Measurements from ENCODE around the gene LELP1. TPM values are rescaled to one million over a fixed set of nuclear protein-coding genes. Genes with fewer than 3 reads are reported as not detected.
"Not testable (repeated sequence)": the region's sequence is repeated elsewhere in the genome, so short reads cannot be mapped to it uniquely, and the experiment has no call there.

LELP1 gene
- total RNA-seq, 1 donor from 2014 or later: not detected

GRCh38 chr1:153229076-153229829 lies 26.0 kb downstream of the LELP1 start:
- DNase-seq: not testable (repeated sequence)

DNA sequence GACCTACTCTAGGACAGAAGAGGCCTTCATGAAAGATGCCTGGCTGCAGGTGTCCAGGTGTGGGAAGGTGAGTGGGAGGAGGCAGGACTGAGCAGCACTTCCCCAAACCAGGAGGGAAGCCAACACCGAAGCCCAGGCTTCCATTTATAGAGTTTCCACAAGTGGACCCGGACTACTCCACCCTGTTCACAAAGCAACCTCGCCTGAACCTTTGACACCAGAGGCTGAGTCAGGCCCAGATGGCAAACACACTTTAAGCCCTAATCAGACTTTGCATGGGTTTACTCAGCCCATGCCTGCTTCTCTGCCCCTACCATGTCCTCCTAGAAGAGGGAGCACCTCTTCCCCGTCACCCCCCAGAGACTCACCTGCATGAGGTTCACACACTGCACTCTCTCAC lies 28.1 kb downstream of the LELP1 start:
- no peak for DNase-seq

DNA sequence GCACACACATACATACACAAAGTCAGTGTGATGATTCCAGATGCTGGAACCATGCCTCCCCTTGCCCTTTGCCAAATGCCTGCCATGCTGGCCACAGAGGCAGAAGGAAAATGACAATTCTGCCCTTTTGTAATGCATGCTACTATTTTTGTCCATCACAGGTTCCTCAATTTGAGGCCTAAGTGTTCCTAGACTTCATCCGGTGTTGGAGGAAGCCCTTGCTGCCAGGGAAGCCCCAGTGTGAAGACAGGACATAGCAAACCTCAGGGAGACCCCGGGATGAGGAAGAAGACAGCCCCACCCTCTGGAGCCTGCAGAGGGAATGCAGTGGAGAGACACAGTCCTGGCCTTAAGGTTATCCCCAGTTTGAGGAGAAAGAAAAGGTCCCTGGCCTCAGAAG lies 28.6 kb downstream of the LELP1 start:
- DNase-seq: no peak

DNA sequence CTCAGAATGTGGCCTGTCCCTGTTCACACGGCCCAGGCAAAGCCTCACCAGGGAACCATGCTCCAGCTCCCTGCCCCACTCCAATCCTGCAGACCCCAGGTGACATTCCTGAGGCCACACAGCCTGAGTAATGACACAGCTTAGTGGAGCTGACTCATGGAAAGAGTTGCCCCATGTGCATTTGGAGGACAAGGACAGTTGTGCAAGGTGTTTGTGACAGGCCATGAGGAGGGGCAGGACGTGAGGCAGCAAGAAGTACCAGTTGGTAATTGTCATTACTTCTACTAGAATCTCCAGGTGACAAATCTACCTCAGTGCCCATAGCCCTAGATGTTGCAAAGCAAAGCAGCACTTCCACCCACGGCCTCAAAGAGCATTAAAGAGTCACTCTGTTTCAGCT lies 29.3 kb downstream of the LELP1 start:
- no peak for DNase-seq

- no peak for DNase-seq
Measured at GRCh38 chr1:153233448-153233847, 30.2 kb downstream of the LELP1 start.

GRCh38 chr1:153238527-153238926 lies 35.3 kb downstream of the LELP1 start:
- DNase-seq: no peak

- no peak for DNase-seq
Measured at GRCh38 chr1:153242160-153242559, 38.9 kb downstream of the LELP1 start.

DNA sequence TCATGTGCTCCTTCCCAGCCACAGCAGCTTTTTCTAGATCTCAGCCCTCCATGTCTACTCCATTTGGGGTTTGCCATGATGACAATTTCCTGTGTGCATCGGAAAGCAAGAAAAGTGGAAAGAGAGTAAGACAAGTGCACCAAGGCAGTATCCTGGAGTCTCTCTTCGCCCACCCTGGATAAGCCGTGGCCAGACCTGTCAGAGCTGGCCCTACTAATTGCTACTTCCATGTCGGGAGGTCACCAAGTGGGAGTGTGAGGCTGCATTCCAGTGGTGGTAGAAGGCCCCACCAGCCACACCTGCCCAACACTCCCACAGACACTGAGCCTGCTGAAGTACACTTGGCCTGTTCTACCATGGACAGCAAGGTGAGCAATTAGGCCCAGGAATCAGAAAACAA lies 42.2 kb downstream of the LELP1 start:
- DNase-seq: no peak

- DNase-seq: no peak
Measured at GRCh38 chr1:153246018-153246417, 42.8 kb downstream of the LELP1 start.

DNA sequence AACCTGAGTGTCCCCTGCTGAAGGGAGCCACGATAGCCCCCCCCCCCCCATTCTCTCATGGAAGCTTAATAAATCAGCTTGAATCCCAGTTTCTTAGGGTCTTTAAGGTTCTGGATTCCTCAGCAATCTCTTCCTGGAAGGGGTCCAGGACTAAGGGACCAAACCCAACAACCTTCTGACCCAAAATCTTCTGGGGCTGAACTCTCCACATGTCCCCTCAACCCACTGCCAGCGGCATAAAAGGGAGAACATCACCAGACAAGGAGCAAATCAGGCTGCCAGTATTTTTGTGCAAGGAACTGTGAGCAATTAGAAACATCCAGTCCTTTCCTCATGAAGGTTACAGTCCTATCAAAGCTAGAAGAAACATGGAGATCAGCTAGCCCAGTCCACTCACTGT lies 43.6 kb downstream of the LELP1 start:
- DNase-seq: no peak

- DNase-seq: no peak
Measured at GRCh38 chr1:153248176-153248879, 45.1 kb downstream of the LELP1 start.

GRCh38 chr1:153250166-153250565 lies 46.9 kb downstream of the LELP1 start:
- DNase-seq: no peak

- no peak for DNase-seq
Measured at GRCh38 chr1:153251087-153251486, 47.9 kb downstream of the LELP1 start.

DNA sequence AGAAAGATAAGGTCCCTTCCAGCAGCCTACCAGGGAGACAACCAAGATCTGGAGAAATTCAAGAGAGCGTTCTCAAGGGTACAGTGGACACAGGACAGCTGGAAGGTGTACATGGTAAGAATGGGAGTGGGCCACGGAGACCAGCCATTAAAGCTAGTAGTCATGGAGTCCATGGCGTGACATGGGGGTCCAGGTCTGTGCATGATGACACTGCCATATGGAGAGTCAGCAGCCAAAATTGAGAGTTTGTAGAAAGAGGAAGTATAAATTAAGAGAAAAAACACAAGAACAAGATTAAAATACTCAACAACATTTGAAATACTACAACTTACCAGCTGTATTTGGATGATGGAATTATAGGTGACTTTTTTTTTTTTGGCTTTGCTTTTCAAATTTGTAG lies 48.3 kb downstream of the LELP1 start:
- no peak for DNase-seq

DNA sequence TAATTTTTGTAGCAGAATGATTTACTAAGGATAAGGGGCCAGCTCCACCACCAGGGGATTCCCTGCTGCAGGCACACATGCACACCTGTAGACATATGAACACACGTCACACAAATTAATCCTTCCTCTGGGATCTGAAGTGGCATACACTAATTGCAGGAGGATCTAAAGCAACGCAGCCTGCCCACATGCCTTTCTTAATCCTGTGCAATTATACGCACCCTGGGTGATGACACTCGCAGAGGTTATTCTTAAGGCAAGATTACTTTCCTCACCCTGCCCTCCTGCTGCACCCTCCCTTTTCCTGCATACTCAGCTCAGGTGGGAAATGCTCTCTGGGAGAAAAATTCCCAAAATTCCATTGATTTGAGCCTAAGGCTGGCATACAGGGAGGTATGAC lies 48.8 kb downstream of the LELP1 start:
- no peak for DNase-seq

- DNase-seq: no peak
Measured at GRCh38 chr1:153253076-153253475, 49.8 kb downstream of the LELP1 start.

- DNase-seq: no peak
Measured at GRCh38 chr1:153253693-153254092, 50.5 kb downstream of the LELP1 start.

Other genes starting within 250 kb of the LELP1 start
- 17.7 TPM for gene SPRR4, start 232.8 kb upstream of the LELP1 start, total RNA-seq
- 6.1 TPM for gene SPRR1A, start 219.3 kb upstream of the LELP1 start, total RNA-seq
- 0.69 TPM for gene SPRR3, start 201.7 kb upstream of the LELP1 start, total RNA-seq
- 22.3 TPM for gene SPRR1B, start 172.2 kb upstream of the LELP1 start, total RNA-seq
- gene SPRR2D, start 162.3 kb upstream of the LELP1 start, total RNA-seq: 11.3 TPM
- 1.6 TPM for gene SPRR2A, start 145.9 kb upstream of the LELP1 start, total RNA-seq
- not detected for gene SPRR2B, start 131.8 kb upstream of the LELP1 start, total RNA-seq
- gene SPRR2E, start 108.9 kb upstream of the LELP1 start, total RNA-seq: 16.7 TPM
- not detected for gene SPRR2F, start 89.9 kb upstream of the LELP1 start, total RNA-seq
- gene SPRR2G, start 52.5 kb upstream of the LELP1 start, total RNA-seq: 13.6 TPM
- gene PRR9, start 14.2 kb downstream of the LELP1 start, total RNA-seq: 187 TPM
- 39.6 TPM for gene LORICRIN, start 56.3 kb downstream of the LELP1 start, total RNA-seq
- 4.4 TPM for gene PGLYRP3, start 109.5 kb downstream of the LELP1 start, total RNA-seq
- gene PGLYRP4, start 145.4 kb downstream of the LELP1 start, total RNA-seq: 4.3 TPM
- 1,024 TPM for gene S100A9, start 154.4 kb downstream of the LELP1 start, total RNA-seq
- 63.8 TPM for gene S100A12, start 172.2 kb downstream of the LELP1 start, total RNA-seq
- 337 TPM for gene S100A8, start 187.6 kb downstream of the LELP1 start, total RNA-seq
- gene S100A7A, start 213.1 kb downstream of the LELP1 start, total RNA-seq: 0.30 TPM

Measured in skin of body (tissue), 2 donors.